CD4-positive, alpha-beta T cell (primary cell): ENCODE data around the gene GLRA2. TPM values are rescaled to one million over a fixed set of nuclear protein-coding genes. Genes with fewer than 3 reads are reported as not detected.

ENCODE experiments used
- ATAC-seq: fragments of 200-7000 bp; cut with Tn5 transposase; one replicate; pipeline ENCODE4 v1.10.0; 2022; ENCODE audit warnings: mild to moderate bottlenecking; ENCODE audit not compliant: poor library complexity
- CTCF ChIA-PET: fragments of 350-600 bp; sonication (Branson Sonifier 250); formaldehyde crosslinking; loops from one replicate; lab custom pipeline; 2021; ENCODE audit warnings: antibody characterized with exemption, inconsistent platforms; lab: Charles Lee
- POLR2A ChIA-PET: fragments of 350-600 bp; sonication (Branson Sonifier 250); formaldehyde crosslinking; loops from one replicate; lab custom pipeline; 2021; ENCODE audit warnings: antibody characterized with exemption, inconsistent platforms; lab: Charles Lee
- DNase-seq, 14 experiments: peaks; one replicate each; pipeline ENCODE4 v3.0.0-alpha.2; 2013 to 2020; ENCODE audit warnings: mixed read lengths in 2 of 14
- H3K27ac ChIP-seq, 2 donors: one replicate each; pipeline versions ENCODE4 v1.5.1 to v1.7.0; 2013; ENCODE audit warnings: low read length in 2 of 2, low read depth in 1 of 2, mild to moderate bottlenecking in 1 of 2
- H3K27me3 ChIP-seq, 2 experiments: 1 replicate in 1 of 2; 2 replicates in 1 of 2; pipeline versions ENCODE4 v1.6.1 to v1.7.0; 2013; ENCODE audit warnings: low read length in 2 of 2, control low read depth in 1 of 2, mild to moderate bottlenecking in 1 of 2, moderate library complexity in 1 of 2; ENCODE audit not compliant: insufficient read depth in 2 of 2, control insufficient read depth in 1 of 2
- H3K36me3 ChIP-seq: one replicate; pipeline ENCODE4 v1.6.1; 2013; ENCODE audit warnings: low read length, control low read depth; ENCODE audit not compliant: insufficient read depth
- H3K4me1 ChIP-seq: one replicate; pipeline ENCODE4 v1.6.1; 2013; ENCODE audit warnings: low read length, control low read depth; ENCODE audit not compliant: insufficient read depth
- H3K4me3 ChIP-seq: one replicate; pipeline ENCODE4 v1.5.1; 2013; ENCODE audit warnings: mild to moderate bottlenecking, low read length, moderate library complexity
- H3K9me3 ChIP-seq, 2 experiments: 1 replicate in 1 of 2; 2 replicates in 1 of 2; pipeline versions ENCODE4 v1.6.1 to v1.7.0; 2013; ENCODE audit warnings: low read length in 2 of 2, mild to moderate bottlenecking in 2 of 2, control low read depth in 1 of 2, moderate library complexity in 1 of 2; ENCODE audit not compliant: control insufficient read depth in 1 of 2, insufficient read depth in 1 of 2
- H3K27ac Mint-ChIP-seq: one replicate; pipeline ENCODE4 v1.8.0; 2020; ENCODE audit warnings: mixed read lengths
- H3K27me3 Mint-ChIP-seq: one replicate; pipeline ENCODE4 v1.8.0; 2021; ENCODE audit warnings: mixed read lengths
- H3K36me3 Mint-ChIP-seq: one replicate; pipeline ENCODE4 v1.8.0; 2021; ENCODE audit warnings: low read depth, mixed read lengths
- H3K4me1 Mint-ChIP-seq: one replicate; pipeline ENCODE4 v1.8.0; 2021; ENCODE audit warnings: low read depth, mixed read lengths
- H3K4me3 Mint-ChIP-seq: one replicate; pipeline ENCODE4 v1.8.0; 2020; ENCODE audit warnings: mild to moderate bottlenecking, mixed read lengths
- H3K9me3 Mint-ChIP-seq: one replicate; pipeline ENCODE4 v1.8.0; 2020; ENCODE audit warnings: mixed read lengths
- intact Hi-C, 2 experiments: fragments of 100-400 bp; cut with DNase I in 1 of 2; cut with micrococcal nuclease in 1 of 2; formaldehyde crosslinking; loops; one replicate each; pipeline versions ENCODE4 v1.15.1 to v1.9.0; 2023 to 2025; cut with DNase I, micrococcal nuclease
- total RNA-seq, 174 experiments: library from RNA in 2 of 174; stranded (reverse) in 2 of 174; gene quantifications; one replicate each; pipeline ENCODE4 v1.2.3 and lab custom pipeline; 2021 to 2026
- TF ChIP-seq, protein P1 (sequence below): fragments of 200-600 bp; IDR thresholded peaks from one replicate; pipeline ENCODE4 v1.8.0; 2022; ENCODE audit warnings: antibody characterized with exemption, mild to moderate bottlenecking

GLRA2 gene
- total RNA-seq, 2 experiments from 2014 or later, result not detected

- Mint-ChIP-seq H3K4me1 (no peaks in the 10 kb centered on the region), H3K36me3 (no peaks in the 10 kb centered on the region), H3K27me3 (no peaks in the 10 kb centered on the region), H3K9me3 (no peaks in the 10 kb centered on the region), H3K4me3 (no peak overlapping the region), H3K27ac (no peak overlapping the region)
- Histone ChIP-seq H3K4me3 (no peak overlapping the region), H3K9me3 (no peaks in the 10 kb centered on the region), H3K27ac (no peak overlapping the region), H3K4me1 (no peaks in the 10 kb centered on the region), H3K27me3 (no peaks in the 10 kb centered on the region), H3K36me3 (no peaks in the 10 kb centered on the region)
- CTCF ChIA-PET, result interaction anchor here (1.4 kb wide), 1 partner anchor 14 kb away, joined by 3 read pairs; no protein-coding TSS in a partner anchor
- POLR2A ChIA-PET, result no interaction called here
- ATAC-seq (no peak), DNase-seq (no peak)
- intact Hi-C loops, result no loop called here
- TF ChIP-seq, protein P1, sequence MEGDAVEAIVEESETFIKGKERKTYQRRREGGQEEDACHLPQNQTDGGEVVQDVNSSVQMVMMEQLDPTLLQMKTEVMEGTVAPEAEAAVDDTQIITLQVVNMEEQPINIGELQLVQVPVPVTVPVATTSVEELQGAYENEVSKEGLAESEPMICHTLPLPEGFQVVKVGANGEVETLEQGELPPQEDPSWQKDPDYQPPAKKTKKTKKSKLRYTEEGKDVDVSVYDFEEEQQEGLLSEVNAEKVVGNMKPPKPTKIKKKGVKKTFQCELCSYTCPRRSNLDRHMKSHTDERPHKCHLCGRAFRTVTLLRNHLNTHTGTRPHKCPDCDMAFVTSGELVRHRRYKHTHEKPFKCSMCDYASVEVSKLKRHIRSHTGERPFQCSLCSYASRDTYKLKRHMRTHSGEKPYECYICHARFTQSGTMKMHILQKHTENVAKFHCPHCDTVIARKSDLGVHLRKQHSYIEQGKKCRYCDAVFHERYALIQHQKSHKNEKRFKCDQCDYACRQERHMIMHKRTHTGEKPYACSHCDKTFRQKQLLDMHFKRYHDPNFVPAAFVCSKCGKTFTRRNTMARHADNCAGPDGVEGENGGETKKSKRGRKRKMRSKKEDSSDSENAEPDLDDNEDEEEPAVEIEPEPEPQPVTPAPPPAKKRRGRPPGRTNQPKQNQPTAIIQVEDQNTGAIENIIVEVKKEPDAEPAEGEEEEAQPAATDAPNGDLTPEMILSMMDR, result no peak
These were observed 131.6 kb downstream of the GLRA2 start for GRCh38 chrX:14660970-14661369.

- Mint-ChIP-seq H3K36me3 (no peaks in the 10 kb centered on the region), H3K27ac (no peak overlapping the region), H3K4me1 (peaks cover 5% of the 10 kb centered on the region), H3K27me3 (no peaks in the 10 kb centered on the region), H3K9me3 (no peaks in the 10 kb centered on the region), H3K4me3 (no peak overlapping the region)
- no peak overlapping the region for H3K27ac ChIP-seq
- ChIA-PET POLR2A (no interaction called here), CTCF (no interaction called here)
- no peak for ATAC-seq
- H3K36me3 ChIP-seq, result no peaks in the 10 kb centered on the region
- intact Hi-C loops, result no loop called here
- no peaks in the 10 kb centered on the region for H3K9me3 ChIP-seq
- no peak for DNase-seq
- H3K27me3 ChIP-seq, result no peaks in the 10 kb centered on the region
- no peak overlapping the region for H3K4me3 ChIP-seq
- TF ChIP-seq, protein P1, result no peak
- H3K4me1 ChIP-seq, result no peaks in the 10 kb centered on the region
These were observed 141.5 kb downstream of the GLRA2 start for GRCh38 chrX:14670819-14671218.

DNA sequence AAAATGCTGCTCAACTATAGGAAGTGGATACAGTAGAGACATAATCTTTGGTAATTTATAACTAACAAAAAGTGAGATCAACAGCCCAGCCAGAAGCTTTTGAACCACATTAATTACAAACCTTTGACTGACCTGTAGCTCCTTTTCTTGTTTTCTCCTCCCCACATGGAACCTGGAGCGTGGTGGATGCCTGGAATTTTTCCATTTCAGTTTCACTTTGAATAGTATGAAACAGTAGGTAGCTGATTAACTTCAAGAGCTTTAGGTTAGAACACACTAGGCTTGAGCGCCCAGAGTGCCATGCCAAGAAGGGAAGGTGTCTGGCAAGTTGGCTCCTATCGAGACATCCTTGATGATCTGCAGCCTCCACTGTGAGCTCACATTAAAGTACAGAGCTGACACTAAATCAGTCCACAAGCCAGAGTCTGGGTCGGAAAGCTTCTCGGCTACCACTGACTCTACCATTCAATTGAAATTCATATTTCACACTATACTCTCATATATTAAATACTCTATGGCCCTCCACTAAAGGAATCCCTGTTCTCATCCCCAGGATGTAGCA lies 143.4 kb downstream of the GLRA2 start:
- Histone ChIP-seq H3K4me3 (no peak overlapping the region), H3K27me3 (no peaks in the 10 kb centered on the region), H3K9me3 (no peaks in the 10 kb centered on the region), H3K36me3 (no peaks in the 10 kb centered on the region), H3K4me1 (no peaks in the 10 kb centered on the region), H3K27ac (no peak overlapping the region)
- Mint-ChIP-seq H3K4me1 (peaks cover 5% of the 10 kb centered on the region), H3K9me3 (no peaks in the 10 kb centered on the region), H3K27me3 (no peaks in the 10 kb centered on the region), H3K4me3 (no peak overlapping the region), H3K27ac (no peak overlapping the region), H3K36me3 (no peaks in the 10 kb centered on the region)
- DNase-seq (no peak), ATAC-seq (no peak)
- ChIA-PET POLR2A (no interaction called here), CTCF (no interaction called here)
- intact Hi-C loops, result no loop called here
- TF ChIP-seq, protein P1, result no peak
